Hepatocyte (in vitro differentiated cells): ENCODE data around the gene OTOP2. TPM values are rescaled to one million over a fixed set of nuclear protein-coding genes. Genes with fewer than 3 reads are reported as not detected.

ENCODE experiments used
- DNase-seq: peaks from one replicate; pipeline ENCODE4 v3.0.0-alpha.2; 2016; ENCODE audit warnings: low spot score
- H2AFZ ChIP-seq: fragments of 200-600 bp; sonication (generic); 2 replicates; pipeline ENCODE4 v1.6.0; 2016; ENCODE audit warnings: antibody characterized with exemption, mild to moderate bottlenecking
- H3K27ac ChIP-seq: fragments of 200-600 bp; sonication (generic); 2 replicates; pipeline ENCODE4 v1.5.1; 2016; ENCODE audit warnings: mild to moderate bottlenecking
- H3K27me3 ChIP-seq: fragments of 200-600 bp; sonication (generic); 2 replicates; pipeline ENCODE4 v1.6.1; 2016
- H3K36me3 ChIP-seq: fragments of 200-600 bp; sonication (generic); replicated peaks from 2 replicates; pipeline ENCODE4 v1.5.1; 2016; ENCODE audit warnings: low read depth; ENCODE audit not compliant: insufficient read depth
- H3K4me1 ChIP-seq: fragments of 200-600 bp; sonication (generic); 2 replicates; pipeline ENCODE4 v1.5.1; 2016; ENCODE audit warnings: mild to moderate bottlenecking, moderate library complexity; ENCODE audit not compliant: insufficient read depth
- H3K4me2 ChIP-seq: fragments of 200-600 bp; sonication (generic); 2 replicates; pipeline ENCODE4 v1.6.0; 2016
- H3K4me3 ChIP-seq: fragments of 200-600 bp; sonication (generic); 2 replicates; pipeline ENCODE4 v1.5.1; 2016; ENCODE audit warnings: mild to moderate bottlenecking
- H3K79me2 ChIP-seq: fragments of 200-600 bp; sonication (generic); 2 replicates; pipeline ENCODE4 v1.6.0; 2017; ENCODE audit warnings: mild to moderate bottlenecking
- H3K9me2 ChIP-seq: fragments of 200-600 bp; sonication (generic); replicated peaks from 2 replicates; pipeline ENCODE4 v1.6.0; 2017; ENCODE audit warnings: mild to moderate bottlenecking; ENCODE audit not compliant: insufficient read depth
- H3K9me3 ChIP-seq: fragments of 200-600 bp; sonication (generic); 2 replicates; pipeline ENCODE4 v1.5.1; 2016; ENCODE audit warnings: low read depth, mild to moderate bottlenecking
- H4K20me1 ChIP-seq: fragments of 200-600 bp; sonication (generic); 2 replicates; pipeline ENCODE4 v1.6.0; 2016; ENCODE audit warnings: mild to moderate bottlenecking; ENCODE audit not compliant: insufficient read depth, poor library complexity, severe bottlenecking
- CTCF ChIP-seq: fragments of 200-600 bp; sonication (generic); IDR thresholded peaks from 2 replicates; pipeline ENCODE4 v1.5.1; 2016; ENCODE audit warnings: antibody characterized with exemption, mild to moderate bottlenecking; ENCODE audit not compliant: poor library complexity
- EZH2 ChIP-seq: fragments of 200-600 bp; sonication (generic); IDR thresholded peaks from 2 replicates; pipeline ENCODE4 v1.6.1; 2016; ENCODE audit warnings: antibody characterized with exemption, mild to moderate bottlenecking, borderline replicate concordance
- EZH2phosphoT487 ChIP-seq: fragments of 200-600 bp; sonication (generic); IDR thresholded peaks from one replicate; pipeline ENCODE4 v1.6.1; 2018; ENCODE audit warnings: antibody characterized with exemption, mild to moderate bottlenecking, low read depth, moderate library complexity; ENCODE audit not compliant: unreplicated experiment, severe bottlenecking
- WGBS: methylation state at CpG from one replicate; pipeline ENCODE4 v1.1.6; 2016; ENCODE audit warnings: low lambda C conversion rate; ENCODE audit errors: missing lambda C conversion rate; 5-methylcytosine and 5-hydroxymethylcytosine counted together
- polyA plus RNA-seq: library from polyadenylated mRNA; unstranded; fragments of >200 nt; fragmentation: Nextera tagmentation; extraction: Ambion mirVana; gene quantifications from 2 replicates; pipeline ENCODE4 v1.2.1, GENCODE V29; 2016
- total RNA-seq: library from RNA; depleted of rRNA; stranded (reverse); fragments of >200 nt; gene quantifications from 2 replicates; pipeline ENCODE4 v1.2.3, GENCODE V29; 2014

OTOP2 gene
- total and polyA plus RNA-seq, 2 experiments from 2014 or later, result 0.19 to 1.1 TPM

- no peaks in the 10 kb centered on the region for H4K20me1 ChIP-seq
- H3K79me2 ChIP-seq, result no peaks in the 10 kb centered on the region
- TF ChIP-seq EZH2phosphoT487, result no peak
- no peak for TF ChIP-seq CTCF
- no peak for TF ChIP-seq EZH2
- DNase-seq, result no peak
- 91% methylated on average over 16 of the region's 18 CpGs for WGBS
- no peak overlapping the region for H3K4me2 ChIP-seq
- no peaks in the 10 kb centered on the region for H3K4me1 ChIP-seq
- no peak overlapping the region for H3K4me3 ChIP-seq
- no peaks in the 10 kb centered on the region for H3K9me2 ChIP-seq
- H2AFZ ChIP-seq, result no peak overlapping the region
- H3K36me3 ChIP-seq, result no peaks in the 10 kb centered on the region
- H3K27ac ChIP-seq, result no peak overlapping the region
- H3K9me3 ChIP-seq, result no peaks in the 10 kb centered on the region
- no peaks in the 10 kb centered on the region for H3K27me3 ChIP-seq
Measured at GRCh38 chr17:74962622-74963394, 38.7 kb downstream of the OTOP2 start.

- 76% methylated on average over 10 of the region's 12 CpGs for WGBS
- Histone ChIP-seq H3K4me1 (peaks cover 7% of the 10 kb centered on the region), H3K4me3 (no peak overlapping the region), H3K79me2 (no peaks in the 10 kb centered on the region), H4K20me1 (no peaks in the 10 kb centered on the region), H3K36me3 (no peaks in the 10 kb centered on the region), H3K9me3 (no peaks in the 10 kb centered on the region), H2AFZ (no peak overlapping the region), H3K27me3 (no peaks in the 10 kb centered on the region), H3K9me2 (no peaks in the 10 kb centered on the region), H3K27ac (no peak overlapping the region), H3K4me2 (no peak overlapping the region)
- DNase-seq, result no peak
- TF ChIP-seq EZH2 (no peak), CTCF (no peak), EZH2phosphoT487 (no peak)
Measured at GRCh38 chr17:74963656-74964055, 39.6 kb downstream of the OTOP2 start.

DNA sequence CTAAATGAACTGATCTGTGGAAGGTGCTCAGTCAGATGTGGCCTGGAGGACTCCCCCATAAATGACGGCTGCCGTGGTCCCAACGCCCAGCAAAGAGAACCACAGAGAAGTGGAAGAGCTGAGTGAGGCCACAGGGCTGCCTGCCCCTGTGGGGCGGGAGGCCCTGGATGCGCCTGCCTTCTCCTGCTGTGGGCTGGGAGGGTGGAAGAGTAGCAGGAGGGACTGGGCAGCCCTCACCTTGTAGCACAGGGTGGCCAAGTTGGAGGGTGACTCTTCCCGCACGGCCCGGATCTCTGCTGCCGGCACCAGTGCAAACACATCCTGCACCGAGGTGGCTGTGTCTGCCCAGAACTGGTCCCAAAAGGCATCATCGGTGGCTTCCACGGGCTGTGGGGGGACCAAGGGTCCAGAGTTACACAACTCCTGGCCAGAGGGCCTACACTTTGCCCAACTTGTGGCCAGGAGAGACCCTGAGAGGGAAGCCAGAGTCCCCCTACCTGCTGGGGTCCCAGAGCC is 40.2 kb downstream of the OTOP2 start:
- Histone ChIP-seq H3K9me2 (no peaks in the 10 kb centered on the region), H3K4me2 (no peak overlapping the region), H3K79me2 (peaks cover 3% of the 10 kb centered on the region), H3K27ac (no peak overlapping the region), H2AFZ (no peak overlapping the region), H4K20me1 (no peaks in the 10 kb centered on the region), H3K36me3 (no peaks in the 10 kb centered on the region), H3K9me3 (no peaks in the 10 kb centered on the region), H3K4me3 (no peak overlapping the region), H3K27me3 (no peaks in the 10 kb centered on the region), H3K4me1 (peaks cover 8% of the 10 kb centered on the region)
- 94% methylated on average over 12 of the region's 12 CpGs for WGBS
- DNase-seq, result no peak
- no peak for TF ChIP-seq EZH2phosphoT487

GRCh38 chr17:74964988-74965622 is 41.0 kb downstream of the OTOP2 start:
- Histone ChIP-seq H3K9me3 (no peaks in the 10 kb centered on the region), H3K4me1 (peaks cover 8% of the 10 kb centered on the region), H4K20me1 (no peaks in the 10 kb centered on the region), H3K27me3 (no peaks in the 10 kb centered on the region), H3K4me3 (no peak overlapping the region), H3K36me3 (no peaks in the 10 kb centered on the region), H3K79me2 (peaks cover 7% of the 10 kb centered on the region), H3K27ac (no peak overlapping the region), H3K9me2 (no peaks in the 10 kb centered on the region), H2AFZ (no peak overlapping the region), H3K4me2 (no peak overlapping the region)
- DNase-seq, result no peak
- WGBS, result 92% methylated on average over 14 of the region's 14 CpGs
- no peak for TF ChIP-seq EZH2phosphoT487
- no peak for TF ChIP-seq CTCF
- TF ChIP-seq EZH2, result no peak
